HG03103 (cell line): ENCODE results near the gene MBOAT1.
"Not testable (repeated sequence)": the region's sequence is repeated elsewhere in the genome, so short reads cannot be mapped to it uniquely, and the experiment has no call there.

Source experiments
- ATAC-seq: cut with Tn5 transposase; IDR thresholded peaks from one replicate; pipeline ENCODE4 v1.9.1; 2021; ENCODE audit warnings: low read depth; ENCODE audit not compliant: unreplicated experiment

Gene MBOAT1

DNA sequence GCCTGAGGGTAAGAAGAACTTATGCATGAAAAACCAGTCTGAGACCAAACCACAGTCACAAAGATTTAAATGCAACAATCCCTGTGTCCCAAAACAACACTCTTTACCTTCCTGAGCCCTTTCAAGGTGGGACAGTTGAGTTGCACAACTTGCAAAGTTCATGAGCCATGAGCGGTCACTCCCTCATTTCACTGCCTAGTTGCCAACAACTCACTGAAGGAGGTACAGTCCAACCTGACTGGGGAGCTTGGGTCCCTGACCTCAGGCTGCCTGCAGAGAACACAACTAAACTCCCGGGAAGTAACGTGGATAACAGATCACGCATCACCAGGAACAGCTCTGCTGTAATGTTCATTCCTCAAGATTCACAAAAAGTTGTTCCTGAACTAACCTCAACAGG, 69.4 kb downstream of the MBOAT1 start:
- ATAC-seq, result no peak

DNA sequence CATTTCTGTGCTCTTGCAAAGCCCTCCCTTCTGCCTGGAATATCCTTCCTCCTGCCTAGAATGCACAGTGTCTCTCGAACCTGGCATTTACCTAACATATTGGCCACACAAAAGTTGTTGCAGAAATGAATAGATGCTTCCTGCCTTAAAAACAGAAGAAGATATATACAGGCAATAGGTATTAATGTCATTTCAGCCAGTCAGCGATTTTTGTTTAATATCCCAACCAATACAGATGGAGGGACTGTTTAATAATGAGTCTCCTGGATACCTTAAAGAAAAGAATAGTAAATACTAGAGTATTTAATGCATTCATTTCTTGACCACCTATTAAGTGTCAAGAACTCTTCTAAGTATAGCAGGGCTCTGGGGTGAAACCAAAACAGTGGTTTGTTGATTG, 70.3 kb downstream of the MBOAT1 start:
- ATAC-seq, result no peak

DNA sequence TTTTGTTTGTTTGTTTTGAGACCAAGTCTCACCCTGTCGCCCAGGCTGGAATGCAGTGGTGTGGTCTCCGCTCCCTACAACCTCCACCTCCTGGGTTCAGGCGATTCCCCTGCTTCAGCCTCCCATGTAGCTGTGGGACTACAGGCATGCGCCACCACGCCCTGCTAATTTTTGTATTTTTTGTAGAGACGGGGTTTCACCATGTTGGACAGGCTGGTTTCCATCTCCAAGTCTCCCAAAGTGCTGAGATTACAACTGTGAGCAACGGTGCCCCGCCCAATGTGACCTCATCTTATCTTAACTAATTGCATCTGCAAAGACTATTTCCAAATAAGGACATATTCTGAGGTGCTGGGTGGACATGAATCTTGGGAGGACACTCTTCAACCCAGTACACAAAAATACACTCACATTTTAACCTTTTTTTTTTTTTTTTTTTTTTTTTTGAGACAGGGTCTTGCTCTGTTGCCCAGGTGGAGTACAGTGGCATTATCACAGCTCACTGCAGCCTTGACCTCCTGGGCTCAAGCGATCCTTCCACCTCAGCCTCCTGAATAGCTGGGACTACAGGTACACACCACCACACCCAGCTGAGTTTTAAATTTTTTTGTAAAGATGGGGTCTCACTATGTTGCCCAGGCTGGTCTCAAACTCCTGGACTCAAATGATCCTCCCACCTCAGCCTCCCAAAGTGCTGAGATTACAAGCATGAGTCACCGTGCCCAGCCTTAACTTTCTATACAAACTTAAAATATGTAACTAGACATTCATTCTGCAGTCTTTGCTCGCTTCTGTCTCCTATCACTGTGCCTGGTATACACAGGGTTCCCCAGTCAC, 72.9 kb downstream of the MBOAT1 start:
- ATAC-seq, result not testable (repeated sequence)

DNA sequence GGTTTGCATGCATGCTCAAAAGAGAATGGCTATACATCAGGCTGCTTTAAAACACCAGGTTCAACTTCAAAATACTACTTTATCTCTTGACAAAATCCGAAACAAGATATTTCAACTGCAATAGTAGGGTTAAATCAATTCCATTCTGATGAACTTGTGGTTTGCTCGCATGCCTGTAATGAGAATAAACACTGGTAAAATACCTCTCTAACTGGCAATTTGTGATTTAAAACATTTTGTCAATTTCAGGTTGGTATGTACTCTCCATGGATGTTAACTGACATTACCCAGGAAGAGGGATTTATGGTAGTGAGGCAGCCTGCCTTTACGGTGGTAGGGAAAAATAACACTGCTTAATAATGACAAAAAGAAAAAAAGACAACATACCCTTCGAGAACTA, 74.4 kb downstream of the MBOAT1 start:
- ATAC-seq, result no peak

DNA sequence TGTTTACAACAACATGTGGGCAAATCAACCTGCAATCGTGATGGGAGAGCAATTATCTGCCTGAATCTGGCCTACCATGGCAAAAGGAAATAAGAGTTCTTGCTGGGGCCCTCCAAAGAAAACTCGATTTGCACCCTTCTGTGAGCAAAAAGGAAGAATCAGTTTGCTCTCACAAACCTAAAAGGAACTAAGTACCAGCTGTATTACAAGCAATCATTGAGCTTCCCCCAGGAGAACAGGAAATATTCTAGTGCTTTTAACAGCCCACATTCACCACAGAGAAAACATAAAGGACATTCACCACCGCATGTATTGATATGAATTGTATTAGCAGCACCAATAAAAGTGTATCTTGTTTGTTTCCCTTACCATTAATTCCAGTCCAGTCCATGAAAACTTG, 75.0 kb downstream of the MBOAT1 start:
- no peak for ATAC-seq

DNA sequence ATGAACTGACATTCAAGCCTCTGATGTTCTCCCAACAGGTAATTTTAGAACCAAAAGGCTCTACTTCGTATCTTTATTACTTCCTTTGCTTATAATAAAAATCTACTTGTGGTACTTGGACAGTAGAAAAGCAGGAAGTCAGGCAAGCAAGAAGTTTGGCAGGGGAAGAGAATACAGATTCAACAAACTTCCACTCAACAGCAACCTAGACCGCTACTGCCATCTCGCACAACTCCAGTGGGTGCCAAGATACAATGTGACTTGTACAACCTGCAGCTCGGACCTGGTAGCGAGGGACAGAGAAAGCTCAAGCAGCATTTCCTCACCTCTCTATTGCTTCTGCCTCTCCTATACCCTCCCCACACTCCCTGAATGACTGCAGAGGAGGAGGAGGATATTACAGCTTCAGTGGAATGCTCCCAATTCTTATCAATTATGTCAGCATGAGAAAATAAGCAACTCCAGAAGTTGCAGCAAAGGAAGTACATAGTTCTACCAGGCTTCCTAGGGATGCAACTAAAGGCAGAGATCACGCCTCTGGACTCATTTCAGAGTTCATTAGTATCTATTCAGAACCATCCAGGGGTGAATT, 76.5 kb downstream of the MBOAT1 start:
- ATAC-seq, result no peak

DNA sequence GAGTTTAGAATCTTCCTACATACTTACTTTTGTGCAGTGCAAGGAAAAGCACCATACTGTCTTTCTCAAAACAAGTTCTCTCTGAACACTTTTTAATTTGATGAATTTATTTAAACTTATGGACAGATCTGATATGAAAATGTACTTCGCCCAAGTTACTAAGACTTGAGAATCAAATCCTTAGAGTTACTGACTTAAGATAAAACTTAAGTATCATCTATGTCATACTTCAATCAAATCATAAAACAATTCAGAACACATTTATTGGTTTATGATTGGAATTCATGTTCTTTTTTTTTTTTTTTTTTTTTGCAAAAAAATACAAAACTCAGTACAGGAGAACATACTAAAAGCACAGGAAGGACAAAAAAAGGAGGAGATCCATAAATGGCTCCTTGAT, 77.7 kb downstream of the MBOAT1 start:
- no peak for ATAC-seq

DNA sequence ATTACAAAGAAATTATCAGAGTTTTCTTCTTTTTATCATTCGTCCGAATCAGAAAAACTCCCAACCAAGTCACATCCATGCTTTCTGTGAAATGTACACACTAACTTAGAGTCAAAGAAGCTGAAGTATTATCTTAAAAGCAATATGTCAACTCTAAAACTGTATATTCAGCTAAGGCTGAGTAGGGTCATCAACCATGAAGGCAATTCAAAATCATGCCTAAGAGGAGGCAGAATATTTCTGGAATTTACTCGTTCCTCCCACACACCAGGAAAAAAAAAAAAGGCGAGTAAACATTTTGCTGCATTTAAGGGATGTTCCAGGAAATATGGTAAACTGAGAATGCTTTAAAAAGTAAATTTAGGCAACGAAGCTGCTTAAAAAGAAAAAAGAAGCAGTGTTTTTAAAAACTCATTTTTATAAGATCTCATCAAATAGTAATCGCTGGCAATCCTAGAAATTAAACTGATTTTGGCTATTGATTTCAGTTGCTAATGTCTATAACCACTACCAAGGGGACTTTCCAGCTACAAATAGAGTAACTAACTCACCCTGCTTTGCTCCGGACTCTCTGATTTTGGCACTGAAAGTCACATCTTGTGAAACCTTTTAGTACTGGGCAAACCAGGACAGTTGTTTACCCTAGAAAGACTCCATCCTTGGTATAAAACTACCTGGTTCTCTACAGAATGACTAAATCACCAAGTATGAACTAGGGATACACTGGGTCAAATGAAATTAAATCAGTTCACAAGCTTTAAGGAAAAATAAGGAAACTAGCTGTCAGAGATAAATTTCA, 82.8 kb downstream of the MBOAT1 start:
- ATAC-seq, result no peak

DNA sequence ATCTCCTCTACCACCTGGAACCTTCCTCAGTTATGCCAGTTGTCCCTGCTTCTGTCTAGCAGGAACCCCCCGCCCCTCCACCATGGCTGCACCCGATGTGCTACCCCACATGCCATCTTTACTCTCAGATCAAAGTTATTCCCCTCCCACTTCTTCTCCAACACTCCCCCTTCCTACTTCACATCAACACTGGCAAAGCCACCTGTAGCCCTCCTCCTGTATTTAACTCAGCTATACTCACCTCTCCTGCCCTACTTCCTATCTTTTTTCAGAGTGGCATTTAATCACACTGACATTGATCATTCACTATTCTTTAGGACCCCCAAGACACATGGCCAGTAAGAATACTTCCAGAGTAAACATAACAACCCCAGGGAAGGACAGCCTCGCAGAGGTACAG, 84.3 kb downstream of the MBOAT1 start:
- no peak for ATAC-seq

DNA sequence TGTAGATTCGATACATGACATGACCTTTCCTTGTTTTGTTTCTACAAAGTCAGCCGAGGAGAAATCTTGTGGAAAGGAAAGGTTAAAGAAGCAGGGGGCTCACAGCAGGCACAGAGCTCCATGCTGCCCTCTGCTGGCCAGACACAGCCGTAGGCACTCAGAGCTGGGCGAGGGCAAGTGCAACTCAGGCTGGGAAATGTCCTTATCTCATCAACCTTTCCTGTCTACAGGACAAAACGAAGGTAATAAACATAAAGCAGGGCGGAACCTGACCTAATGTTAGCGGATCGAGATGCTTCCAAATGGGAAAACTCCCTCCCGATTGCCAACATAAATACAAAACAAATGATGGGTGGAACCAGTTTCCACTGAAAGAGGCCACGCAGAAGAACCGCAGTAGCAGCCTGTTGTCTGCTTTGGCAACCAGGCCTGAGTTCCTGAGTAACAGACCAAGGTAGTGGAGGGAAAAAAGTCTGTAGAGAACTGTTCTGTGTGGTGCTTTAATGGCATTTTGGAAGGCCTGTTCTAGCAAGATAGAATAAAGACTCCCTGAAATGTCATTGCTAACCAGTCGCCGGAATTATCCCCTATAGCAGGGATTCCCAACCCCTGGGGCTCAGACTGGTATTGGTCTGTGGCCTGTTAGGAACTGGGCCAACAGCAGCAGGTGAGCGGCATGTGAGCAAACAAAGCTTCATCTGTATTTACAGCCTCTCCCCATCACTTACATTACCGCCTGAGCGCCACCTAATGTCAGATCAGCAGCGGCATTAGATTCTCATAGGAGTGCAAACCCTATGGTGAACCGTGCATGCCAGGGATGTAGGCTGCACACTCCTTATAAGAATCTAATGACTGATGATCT, 85.2 kb downstream of the MBOAT1 start:
- peak; percentile 88 for ATAC-seq

DNA sequence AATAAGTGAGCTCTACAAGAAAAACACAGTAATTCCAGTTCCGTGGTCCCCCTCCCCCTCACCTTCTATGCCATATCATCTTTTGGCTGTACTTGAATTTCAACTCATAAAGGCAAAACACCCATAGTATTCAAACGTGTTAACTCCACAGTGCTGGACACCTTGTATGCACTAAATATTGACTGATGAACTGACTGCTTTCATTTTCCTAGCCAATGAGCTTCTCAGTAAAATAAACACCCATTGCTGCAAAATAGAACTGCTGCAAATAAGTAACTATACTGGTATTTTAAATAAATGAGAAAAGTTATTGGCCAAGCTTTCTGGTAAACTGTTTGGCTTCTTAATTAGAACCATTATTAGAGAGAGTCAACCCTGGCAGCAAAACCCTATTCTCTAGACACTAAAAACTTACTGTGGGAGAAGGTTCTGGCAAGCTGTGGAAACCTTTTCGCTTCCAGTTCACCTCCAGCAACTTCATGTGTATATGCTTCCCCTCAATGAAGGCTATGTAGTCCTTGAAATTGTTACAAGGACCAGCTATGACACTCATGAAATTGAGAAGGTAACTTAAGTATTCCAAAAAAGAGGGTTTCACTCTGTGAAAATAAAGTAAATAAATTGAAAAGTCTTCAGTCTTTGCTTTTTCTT, 86.0 kb downstream of the MBOAT1 start:
- no peak for ATAC-seq

DNA sequence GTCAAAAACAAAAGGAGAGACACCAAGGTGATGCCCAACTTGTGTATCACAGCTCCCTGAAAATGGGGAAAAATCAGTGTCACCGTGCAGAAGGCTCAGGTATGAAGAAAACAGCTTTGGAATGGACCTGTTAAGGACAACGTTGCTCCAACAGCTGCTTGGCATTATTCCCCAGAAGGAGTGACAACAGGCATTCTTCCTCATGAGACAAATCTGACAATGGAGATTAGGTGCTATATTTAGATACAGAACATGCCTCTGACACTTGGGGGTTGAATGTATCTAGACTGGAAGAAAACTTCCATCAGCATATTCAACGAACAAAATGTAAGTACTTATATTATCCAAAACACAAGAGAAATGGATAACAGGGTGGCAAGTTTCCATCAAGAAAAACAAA, 87.7 kb downstream of the MBOAT1 start:
- no peak for ATAC-seq

DNA sequence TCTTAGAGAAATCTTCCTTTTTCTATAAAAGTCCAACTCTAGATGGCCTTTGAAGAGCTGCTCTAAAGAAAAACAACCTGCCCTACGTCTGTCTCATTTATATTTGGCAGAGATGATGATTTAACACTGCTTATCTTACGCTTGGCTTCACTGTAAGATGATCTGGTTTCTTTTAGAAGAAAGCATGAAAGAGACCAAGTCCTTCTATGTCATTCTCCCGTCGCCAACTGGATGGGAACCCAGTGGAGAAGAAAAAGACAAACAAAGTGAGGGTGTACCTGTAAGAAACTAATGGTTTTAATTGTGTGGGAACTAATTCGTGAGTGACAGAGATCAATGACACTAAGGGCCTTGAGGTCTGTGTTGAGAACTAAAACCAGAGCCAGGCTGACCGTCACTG, 92.8 kb downstream of the MBOAT1 start:
- no peak for ATAC-seq

DNA sequence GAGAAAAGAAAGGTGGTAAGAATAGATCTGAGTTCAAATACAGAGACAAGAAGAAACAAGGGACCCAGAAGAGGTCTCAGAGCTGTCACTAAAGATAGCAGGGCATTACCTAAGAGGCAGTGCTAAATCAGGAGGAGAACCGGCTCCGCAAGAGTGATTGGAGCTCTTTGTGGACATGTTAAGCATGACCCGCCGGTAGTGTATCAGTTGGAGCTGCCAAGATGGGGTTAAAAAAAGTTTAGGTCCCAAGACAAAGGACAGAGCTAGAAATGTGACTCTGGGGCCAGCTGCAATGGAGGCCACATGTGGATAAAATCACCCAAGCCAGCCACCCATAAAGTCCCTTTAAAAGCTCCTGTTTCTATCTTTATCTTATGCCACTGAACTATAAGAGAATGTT, 93.4 kb downstream of the MBOAT1 start:
- ATAC-seq, result no peak

DNA sequence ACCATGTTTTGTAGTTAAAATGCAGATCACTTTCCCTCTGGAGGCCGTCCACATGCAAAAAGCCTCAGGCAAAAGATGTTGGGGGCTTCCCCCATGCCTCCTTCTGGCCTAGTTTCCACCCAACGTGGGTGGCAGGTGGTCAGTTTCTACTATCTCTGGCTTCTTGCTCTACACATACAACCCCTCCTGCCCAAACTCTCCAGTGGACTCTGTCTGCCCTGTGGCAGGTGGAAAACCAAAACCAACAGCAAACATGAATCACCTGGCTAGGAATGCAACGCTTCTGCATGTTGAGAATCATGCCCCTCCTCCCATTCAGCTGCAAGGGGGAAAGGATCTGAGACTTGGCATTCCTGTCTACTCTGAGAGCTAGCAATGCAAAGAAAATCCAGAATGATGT, 94.8 kb downstream of the MBOAT1 start:
- no peak for ATAC-seq

DNA sequence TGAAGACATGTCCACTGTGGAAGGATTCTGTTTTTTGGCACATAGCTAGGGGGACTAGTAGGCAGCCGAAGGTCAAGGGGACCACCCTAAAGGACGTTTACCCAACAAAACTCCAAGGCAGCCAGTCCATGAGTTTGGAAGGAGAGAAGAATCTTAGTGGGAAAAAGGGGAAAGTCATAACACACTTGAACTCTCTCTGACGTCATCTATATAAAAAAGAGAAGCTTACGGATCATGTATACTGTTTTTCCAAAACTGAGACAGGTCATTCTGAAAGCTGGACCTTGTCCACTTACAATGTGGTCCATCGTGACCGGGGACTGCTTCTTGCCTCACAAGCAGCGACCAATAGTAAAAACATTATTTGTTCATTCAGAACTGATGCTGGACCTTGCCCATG, 95.5 kb downstream of the MBOAT1 start:
- ATAC-seq, result no peak

DNA sequence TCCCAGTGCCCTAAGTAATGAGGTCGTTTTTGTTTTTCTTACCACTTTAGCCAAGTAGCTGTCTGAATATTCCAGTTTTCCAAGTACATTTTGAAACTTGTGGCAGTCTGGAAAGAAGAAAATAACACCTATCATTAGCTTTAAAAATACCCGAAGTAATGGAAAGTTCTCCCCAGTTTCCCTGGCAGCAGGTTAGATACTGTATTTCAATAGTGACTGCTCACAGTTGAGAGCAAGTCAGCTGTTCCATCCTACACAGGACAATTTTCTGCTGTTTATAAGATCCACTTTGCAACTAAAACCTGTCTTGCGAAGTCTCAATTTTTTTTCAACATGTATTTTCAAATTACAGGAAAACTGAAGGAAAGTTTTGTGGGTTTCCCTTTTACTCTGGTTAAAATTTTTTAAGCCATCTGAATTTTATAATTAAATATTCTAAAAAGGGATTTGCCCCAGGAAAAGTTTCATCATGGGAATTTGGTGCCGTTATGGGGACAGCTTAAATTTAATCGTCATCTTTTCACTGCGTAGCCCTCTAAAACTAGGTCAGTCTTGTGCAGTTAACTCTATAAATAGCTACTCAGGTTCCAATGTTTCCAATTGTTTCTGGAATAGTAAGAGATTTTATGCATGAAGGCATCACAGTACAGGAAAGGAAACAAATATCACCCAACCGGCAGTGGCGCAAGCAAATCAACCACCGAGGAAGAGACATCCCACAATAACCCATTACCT, 96.9 kb downstream of the MBOAT1 start:
- no peak for ATAC-seq

DNA sequence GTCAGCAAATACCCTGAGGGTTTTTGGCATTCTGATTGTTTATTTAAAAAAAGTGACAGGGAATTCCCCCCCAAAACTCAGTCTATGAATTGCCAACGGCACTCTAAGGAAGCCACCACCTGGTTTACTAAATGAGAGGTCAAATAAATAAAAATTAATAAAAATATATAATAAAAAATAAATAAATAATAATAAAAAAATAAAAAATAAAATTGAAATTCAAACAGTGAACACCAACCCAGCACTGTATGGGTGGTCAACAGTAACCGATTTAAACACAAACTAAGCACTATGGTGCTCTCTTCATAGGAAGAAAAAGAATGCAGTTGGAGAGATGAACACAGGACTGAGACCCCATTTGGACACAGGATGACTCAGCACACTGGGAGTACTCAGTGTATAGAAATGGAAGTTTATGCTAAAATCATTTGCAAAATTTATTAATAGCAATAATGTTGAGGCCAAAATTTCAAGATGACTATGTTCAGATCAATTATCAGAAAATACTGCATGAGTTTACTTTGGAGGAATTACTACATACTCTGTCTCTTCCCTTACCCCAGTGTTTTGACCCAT, 98.5 kb downstream of the MBOAT1 start:
- no peak for ATAC-seq

DNA sequence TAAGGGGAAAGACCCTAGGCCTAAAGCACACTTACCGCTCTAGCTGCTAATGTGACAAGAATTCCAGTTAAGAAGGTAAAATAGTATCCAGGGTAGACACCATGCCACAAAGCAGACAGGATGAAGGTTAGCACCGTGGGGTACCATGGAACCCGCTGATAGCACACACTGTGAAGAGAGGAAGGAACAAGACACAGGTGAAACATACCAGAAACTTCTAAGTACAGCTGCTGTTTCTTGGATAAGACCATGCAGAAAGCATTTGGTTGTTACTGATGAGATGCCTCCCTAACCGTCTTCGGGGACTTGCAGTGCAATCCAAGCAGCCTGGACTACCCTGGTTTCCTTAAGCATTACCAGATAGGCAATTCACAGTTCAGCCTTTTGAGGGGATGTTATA, 99.4 kb downstream of the MBOAT1 start:
- ATAC-seq, result no peak
